HEK293 (cell line): ENCODE measurements around the gene HMGN5.

Experiments used
- SETDB1 ChIP-seq: IDR thresholded peaks from one replicate; pipeline ENCODE4 v1.6.1; 2017; ENCODE audit warnings: mild to moderate bottlenecking, low read length, moderate library complexity, mixed read lengths; ENCODE audit not compliant: insufficient read length
- ZNF138 ChIP-seq: fragments of 450-650 bp; formaldehyde crosslinking; IDR thresholded peaks from 2 replicates; pipeline ENCODE4 v1.5.1; 2016; ENCODE audit warnings: missing biosample characterization, missing genetic modification characterization, borderline replicate concordance
- ZNF169 ChIP-seq: fragments of 450-650 bp; formaldehyde crosslinking; IDR thresholded peaks from 2 replicates; pipeline ENCODE4 v1.5.1; 2016; ENCODE audit warnings: missing biosample characterization, missing genetic modification characterization
- ZNF843 ChIP-seq: fragments of 450-650 bp; formaldehyde crosslinking; IDR thresholded peaks from 2 replicates; pipeline ENCODE4 v1.5.1; 2016; ENCODE audit warnings: missing biosample characterization, missing genetic modification characterization
- TF ChIP-seq, protein P1 (sequence below): fragments of 450-650 bp; formaldehyde crosslinking; IDR thresholded peaks from 2 replicates; pipeline ENCODE4 v1.5.1; 2016; ENCODE audit warnings: missing biosample characterization, missing genetic modification characterization
- TF ChIP-seq, protein P2 (sequence below): fragments of 450-650 bp; formaldehyde crosslinking; IDR thresholded peaks from 2 replicates; pipeline ENCODE4 v1.5.1; 2016; ENCODE audit warnings: missing biosample characterization, missing genetic modification characterization
- TF ChIP-seq, protein P3 (sequence below): fragments of 450-650 bp; formaldehyde crosslinking; IDR thresholded peaks from 2 replicates; pipeline ENCODE4 v1.5.1; 2016; ENCODE audit warnings: missing biosample characterization, missing genetic modification characterization
- TF ChIP-seq, protein P4 (sequence below): fragments of 450-650 bp; formaldehyde crosslinking; IDR thresholded peaks from 2 replicates; pipeline ENCODE4 v1.5.0; 2017; ENCODE audit warnings: missing biosample characterization, missing genetic modification characterization, borderline replicate concordance
- TF ChIP-seq, protein P5 (sequence below): fragments of 450-650 bp; formaldehyde crosslinking; IDR thresholded peaks from 2 replicates; pipeline ENCODE4 v1.5.1; 2016; ENCODE audit warnings: missing biosample characterization, missing genetic modification characterization, borderline replicate concordance

DNA sequence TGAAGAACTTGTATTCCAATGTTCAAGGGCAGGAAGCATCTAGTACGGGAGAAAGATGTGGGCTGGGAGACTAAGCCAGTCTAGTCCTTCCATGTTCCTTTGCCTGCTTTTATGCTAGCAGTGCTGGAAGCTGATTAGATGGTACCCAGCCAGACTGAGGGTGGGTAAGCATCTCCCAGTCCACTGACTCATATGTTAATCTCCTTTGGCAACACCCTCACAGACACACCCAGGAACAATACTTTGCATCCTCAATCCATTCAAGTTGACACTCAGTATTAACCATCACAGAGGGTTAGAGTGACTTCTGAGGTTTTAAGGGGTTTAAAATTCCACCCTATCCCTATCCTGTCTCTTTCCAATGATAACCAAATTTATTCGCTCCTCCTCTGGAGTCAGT is 6.5 kb downstream of the HMGN5 start:
- TF ChIP-seq, protein P1, sequence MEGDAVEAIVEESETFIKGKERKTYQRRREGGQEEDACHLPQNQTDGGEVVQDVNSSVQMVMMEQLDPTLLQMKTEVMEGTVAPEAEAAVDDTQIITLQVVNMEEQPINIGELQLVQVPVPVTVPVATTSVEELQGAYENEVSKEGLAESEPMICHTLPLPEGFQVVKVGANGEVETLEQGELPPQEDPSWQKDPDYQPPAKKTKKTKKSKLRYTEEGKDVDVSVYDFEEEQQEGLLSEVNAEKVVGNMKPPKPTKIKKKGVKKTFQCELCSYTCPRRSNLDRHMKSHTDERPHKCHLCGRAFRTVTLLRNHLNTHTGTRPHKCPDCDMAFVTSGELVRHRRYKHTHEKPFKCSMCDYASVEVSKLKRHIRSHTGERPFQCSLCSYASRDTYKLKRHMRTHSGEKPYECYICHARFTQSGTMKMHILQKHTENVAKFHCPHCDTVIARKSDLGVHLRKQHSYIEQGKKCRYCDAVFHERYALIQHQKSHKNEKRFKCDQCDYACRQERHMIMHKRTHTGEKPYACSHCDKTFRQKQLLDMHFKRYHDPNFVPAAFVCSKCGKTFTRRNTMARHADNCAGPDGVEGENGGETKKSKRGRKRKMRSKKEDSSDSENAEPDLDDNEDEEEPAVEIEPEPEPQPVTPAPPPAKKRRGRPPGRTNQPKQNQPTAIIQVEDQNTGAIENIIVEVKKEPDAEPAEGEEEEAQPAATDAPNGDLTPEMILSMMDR: no peak
- TF ChIP-seq ZNF138 (tag by site-specific recombination): no peak
- TF ChIP-seq, protein P2, sequence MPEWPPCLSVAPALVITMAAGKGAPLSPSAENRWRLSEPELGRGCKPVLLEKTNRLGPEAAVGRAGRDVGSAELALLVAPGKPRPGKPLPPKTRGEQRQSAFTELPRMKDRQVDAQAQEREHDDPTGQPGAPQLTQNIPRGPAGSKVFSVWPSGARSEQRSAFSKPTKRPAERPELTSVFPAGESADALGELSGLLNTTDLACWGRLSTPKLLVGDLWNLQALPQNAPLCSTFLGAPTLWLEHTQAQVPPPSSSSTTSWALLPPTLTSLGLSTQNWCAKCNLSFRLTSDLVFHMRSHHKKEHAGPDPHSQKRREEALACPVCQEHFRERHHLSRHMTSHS: no peak
- no peak for TF ChIP-seq SETDB1
- TF ChIP-seq, protein P3, sequence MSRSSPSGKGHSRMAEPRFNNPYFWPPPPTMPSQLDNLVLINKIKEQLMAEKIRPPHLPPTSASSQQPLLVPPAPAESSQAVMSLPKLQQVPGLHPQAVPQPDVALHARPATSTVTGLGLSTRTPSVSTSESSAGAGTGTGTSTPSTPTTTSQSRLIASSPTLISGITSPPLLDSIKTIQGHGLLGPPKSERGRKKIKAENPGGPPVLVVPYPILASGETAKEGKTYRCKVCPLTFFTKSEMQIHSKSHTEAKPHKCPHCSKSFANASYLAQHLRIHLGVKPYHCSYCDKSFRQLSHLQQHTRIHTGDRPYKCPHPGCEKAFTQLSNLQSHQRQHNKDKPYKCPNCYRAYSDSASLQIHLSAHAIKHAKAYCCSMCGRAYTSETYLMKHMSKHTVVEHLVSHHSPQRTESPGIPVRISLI (tag by site-specific recombination): no peak
- TF ChIP-seq, protein P4, sequence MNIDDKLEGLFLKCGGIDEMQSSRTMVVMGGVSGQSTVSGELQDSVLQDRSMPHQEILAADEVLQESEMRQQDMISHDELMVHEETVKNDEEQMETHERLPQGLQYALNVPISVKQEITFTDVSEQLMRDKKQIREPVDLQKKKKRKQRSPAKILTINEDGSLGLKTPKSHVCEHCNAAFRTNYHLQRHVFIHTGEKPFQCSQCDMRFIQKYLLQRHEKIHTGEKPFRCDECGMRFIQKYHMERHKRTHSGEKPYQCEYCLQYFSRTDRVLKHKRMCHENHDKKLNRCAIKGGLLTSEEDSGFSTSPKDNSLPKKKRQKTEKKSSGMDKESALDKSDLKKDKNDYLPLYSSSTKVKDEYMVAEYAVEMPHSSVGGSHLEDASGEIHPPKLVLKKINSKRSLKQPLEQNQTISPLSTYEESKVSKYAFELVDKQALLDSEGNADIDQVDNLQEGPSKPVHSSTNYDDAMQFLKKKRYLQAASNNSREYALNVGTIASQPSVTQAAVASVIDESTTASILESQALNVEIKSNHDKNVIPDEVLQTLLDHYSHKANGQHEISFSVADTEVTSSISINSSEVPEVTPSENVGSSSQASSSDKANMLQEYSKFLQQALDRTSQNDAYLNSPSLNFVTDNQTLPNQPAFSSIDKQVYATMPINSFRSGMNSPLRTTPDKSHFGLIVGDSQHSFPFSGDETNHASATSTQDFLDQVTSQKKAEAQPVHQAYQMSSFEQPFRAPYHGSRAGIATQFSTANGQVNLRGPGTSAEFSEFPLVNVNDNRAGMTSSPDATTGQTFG (tag by site-specific recombination): no peak
- TF ChIP-seq ZNF169: no peak
- TF ChIP-seq ZNF843: no peak
- TF ChIP-seq, protein P5, sequence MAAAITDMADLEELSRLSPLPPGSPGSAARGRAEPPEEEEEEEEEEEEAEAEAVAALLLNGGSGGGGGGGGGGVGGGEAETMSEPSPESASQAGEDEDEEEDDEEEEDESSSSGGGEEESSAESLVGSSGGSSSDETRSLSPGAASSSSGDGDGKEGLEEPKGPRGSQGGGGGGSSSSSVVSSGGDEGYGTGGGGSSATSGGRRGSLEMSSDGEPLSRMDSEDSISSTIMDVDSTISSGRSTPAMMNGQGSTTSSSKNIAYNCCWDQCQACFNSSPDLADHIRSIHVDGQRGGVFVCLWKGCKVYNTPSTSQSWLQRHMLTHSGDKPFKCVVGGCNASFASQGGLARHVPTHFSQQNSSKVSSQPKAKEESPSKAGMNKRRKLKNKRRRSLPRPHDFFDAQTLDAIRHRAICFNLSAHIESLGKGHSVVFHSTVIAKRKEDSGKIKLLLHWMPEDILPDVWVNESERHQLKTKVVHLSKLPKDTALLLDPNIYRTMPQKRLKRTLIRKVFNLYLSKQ (tag by site-specific recombination): no peak
